Jurkat, Clone E6-1 (cell line): ENCODE data around the gene TMEM203.
"Not testable (repeated sequence)": the region's sequence is repeated elsewhere in the genome, so short reads cannot be mapped to it uniquely, and the experiment has no call there.

ENCODE experiments used
- DNase-seq: peaks from one replicate; pipeline ENCODE4 v3.0.0-alpha.2; 2011; ENCODE audit warnings: low read depth, low spot score
- H3K4me3 ChIP-seq: 2 replicates; pipeline ENCODE4 v1.5.1; 2011; ENCODE audit warnings: mild to moderate bottlenecking, low read length, control low read depth, moderate library complexity

TMEM203 gene

DNA sequence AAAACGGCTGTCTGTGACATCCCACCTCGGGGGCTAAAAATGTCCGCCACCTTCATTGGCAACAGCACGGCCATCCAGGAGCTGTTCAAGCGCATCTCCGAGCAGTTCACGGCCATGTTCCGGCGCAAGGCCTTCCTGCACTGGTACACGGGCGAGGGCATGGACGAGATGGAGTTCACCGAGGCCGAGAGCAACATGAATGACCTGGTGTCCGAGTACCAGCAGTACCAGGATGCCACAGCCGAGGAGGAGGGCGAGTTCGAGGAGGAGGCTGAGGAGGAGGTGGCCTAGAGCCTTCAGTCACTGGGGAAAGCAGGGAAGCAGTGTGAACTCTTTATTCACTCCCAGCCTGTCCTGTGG is 37.8 kb upstream of the TMEM203 start:
- not testable (repeated sequence) for DNase-seq, H3K4me3 ChIP-seq

DNA sequence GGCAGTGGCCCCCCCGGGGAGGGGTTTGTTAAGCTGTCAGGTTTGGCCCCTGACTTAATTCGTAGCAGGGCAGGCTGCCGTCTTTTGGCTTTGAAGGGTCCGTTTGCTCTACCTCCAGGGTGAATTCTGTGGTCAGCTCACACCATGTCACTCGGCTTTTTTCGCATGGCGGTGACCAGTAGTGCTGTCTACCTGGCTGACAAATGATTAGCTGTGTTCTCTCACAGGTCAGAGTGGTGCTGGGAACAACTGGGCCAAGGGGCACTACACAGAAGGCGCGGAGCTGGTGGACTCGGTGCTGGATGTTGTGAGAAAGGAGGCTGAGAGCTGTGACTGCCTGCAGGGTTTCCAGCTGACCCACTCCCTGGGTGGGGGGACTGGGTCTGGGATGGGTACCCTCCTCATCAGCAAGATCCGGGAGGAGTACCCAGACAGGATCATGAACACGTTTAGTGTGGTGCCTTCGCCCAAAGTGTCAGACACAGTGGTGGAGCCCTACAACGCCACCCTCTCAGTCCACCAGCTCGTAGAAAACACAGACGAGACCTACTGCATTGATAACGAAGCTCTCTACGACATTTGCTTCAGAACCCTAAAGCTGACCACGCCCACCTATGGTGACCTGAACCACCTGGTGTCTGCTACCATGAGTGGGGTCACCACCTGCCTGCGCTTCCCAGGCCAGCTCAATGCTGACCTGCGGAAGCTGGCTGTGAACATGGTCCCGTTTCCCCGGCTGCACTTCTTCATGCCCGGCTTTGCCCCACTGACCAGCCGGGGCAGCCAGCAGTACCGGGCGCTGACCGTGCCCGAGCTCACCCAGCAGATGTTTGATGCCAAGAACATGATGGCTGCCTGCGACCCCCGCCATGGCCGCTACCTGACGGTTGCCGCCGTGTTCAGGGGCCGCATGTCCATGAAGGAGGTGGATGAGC is 37.1 kb upstream of the TMEM203 start:
- H3K4me3 ChIP-seq = peak overlapping the region; percentile 76
- DNase-seq = no peak

DNA sequence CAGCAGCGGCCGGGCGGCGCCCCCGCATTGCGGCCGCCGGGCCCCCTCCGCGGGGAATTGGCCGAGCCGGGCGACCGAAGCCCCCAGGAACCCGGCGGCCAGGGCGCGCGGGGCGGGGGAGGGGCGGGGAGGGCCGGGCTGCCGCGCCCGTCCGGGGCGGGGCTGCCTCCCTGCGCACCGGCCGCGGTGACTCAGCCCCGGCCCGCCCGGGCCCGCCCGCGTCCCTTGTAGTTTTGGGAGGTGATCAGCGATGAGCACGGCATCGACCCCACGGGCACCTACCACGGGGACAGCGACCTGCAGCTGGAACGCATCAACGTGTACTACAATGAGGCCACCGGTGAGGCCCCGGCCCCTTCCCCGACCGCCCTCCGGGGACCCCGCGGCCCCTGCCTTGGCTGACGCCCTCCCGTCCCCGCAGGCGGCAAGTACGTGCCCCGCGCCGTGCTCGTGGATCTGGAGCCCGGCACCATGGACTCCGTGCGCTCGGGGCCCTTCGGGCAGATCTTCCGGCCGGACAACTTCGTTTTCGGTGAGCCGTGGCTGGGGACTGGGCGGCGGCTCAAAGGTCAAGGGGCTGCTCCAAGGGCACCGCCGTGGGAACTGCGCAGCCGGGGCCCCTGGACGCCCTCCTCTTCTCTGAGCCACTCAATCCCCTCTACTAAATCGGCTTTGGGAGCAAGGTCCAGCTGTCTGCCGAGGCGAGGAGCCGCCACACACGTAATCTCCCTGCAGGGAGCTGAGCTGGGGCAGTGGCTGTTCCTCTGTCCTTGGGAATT is 36.2 kb upstream of the TMEM203 start:
- no peak for DNase-seq
- peak overlapping the region; percentile 76 for H3K4me3 ChIP-seq

DNA sequence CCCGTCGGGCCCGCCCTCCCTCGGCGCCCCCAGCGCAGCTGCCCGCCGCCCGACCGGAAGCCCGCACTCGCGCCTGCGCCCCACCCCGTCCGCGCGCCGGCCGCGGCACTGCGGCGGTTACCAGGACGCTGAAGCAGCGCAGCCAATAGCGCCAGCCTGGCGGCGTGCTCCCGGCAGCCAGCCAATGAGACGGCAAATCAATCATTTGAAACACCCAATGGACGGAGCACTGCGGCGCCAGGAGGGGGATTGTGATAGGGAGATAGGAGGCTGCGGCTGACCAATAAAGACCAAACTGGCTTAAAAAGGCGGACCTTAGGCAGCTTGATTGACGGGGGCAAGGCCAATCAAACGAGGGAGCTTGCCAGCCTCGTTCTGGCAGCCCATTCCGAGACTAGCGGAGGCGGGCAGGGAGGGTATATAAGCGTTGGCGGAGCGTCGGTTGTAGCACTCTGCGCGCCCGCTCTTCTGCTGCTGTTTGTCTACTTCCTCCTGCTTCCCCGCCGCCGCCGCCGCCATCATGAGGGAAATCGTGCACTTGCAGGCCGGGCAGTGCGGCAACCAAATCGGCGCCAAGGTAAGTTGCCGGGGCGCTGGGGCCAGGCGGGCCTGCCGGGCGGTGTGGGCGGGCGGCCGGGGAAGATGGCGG is 35.5 kb upstream of the TMEM203 start, which contains the start of gene TUBB4B:
TSS of gene TUBB4B (plus strand) at position 447 of the 649 bp plus-strand sequence. CDS start at position 521, 74 bp downstream.
- peak within 1 kb of the TSS; percentile 76 for H3K4me3 ChIP-seq

DNA sequence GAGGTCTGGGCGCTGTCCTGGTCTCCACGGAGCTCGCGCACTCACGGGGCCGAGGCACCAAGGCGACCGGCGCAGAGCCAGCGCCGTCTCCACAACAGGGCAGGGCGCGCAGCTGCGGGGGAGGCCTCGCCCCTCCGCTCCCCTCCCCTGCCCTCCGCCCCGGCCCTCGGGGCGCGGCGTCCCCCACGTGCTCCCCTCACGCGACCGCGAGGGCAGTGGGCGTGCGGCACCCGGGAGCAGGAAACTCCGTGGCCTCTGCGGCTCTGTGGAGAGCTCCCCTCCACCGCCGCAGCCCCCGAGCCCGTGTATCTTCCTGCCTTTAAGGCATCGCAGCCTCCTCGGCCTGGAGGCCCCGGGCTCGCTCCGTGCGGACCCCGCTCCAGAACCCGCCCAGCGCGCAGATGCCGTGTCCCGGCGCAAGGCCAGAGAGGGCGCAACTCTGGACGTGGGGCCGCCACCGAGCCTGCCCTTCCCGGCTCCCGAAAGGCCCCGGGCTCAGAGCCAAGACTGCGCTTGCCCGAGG is 34.9 kb upstream of the TMEM203 start:
- DNase-seq = peak; percentile 58
- peak overlapping the region; percentile 67 for H3K4me3 ChIP-seq

More for the DNA sequence above, 35.5 kb upstream of the TMEM203 start, which contains the start of gene TUBB4B:
- peak; percentile 100 for DNase-seq

DNA sequence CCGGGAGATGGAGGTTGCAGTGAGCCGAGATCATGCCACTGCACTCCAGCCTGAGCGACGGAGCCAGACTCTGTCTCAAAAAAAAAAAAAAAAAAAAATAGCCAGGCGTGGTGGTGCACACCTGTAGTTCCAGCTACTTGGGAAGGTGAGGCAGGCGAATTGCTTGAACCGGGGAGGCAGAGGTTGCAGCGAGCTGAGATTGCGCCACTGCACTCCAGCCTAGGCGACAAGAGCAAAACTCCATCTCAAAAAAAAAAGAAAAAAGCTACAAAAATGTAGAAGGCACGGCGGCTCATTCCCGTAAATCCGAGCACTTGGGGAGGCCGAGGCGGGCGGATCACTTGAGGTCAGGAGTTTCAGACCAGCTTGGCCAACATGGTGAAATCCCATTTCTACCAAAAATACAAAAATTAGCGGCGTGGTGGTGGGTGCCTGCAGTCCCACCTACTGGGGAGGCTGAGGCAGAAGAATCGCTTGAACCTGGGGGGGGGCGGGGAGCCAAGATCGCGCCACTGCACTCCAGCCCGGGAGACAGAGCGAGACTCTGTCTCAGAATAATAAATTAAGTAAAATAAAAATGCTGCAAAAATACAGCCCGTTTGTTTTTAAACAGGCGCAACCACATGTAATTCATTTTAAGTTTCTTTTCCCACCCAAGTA is 34.2 kb upstream of the TMEM203 start:
- DNase-seq = not testable (repeated sequence)
- peak overlapping the region; percentile 67 for H3K4me3 ChIP-seq

DNA sequence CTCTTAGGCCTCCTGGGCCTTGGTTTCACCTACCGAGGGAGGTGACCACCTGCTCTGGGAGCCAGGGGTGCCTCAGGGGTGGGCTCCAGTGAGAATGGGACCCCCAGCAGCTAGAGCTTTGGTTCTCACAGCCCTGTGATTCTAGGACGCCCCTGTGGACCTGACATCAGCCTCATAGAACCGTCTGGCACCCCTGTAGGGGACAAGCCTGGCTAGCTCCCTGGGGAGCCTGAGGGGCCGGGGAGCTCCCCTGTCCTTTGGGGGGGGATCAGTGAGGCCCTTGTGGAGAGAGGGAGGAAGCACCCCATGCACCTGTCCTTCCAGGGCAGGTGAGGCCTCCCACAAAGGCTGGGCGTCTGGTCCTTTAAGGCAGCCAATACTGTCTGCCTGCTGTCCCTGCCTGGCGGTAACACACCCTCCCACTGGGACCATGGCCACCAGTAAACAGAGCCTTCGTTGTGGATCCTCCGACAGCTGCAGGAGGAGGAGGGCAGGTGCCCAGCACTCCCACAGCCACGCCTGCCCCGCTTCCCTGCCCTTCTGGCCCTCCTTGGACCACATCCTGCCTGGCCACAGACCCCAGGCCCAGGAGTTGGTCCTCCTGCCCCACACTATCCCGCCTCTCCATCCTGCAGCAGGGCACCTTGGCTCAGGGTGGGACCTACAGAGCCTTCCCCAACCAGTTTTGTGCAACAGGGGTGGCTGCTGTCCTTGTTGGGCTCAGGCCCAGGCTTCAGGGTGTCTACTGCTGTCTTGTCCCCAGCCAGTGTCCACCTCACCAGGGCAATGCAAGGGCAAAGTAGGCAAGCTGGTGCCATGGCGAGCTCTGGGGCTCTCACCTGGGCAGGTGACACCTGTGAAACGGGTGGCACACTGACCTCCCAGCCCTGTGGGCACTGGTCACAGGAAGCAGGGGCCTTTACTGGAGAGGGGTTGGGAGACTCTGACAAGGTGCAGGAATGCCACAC is 32.6 kb upstream of the TMEM203 start:
- no peak overlapping the region for H3K4me3 ChIP-seq
- no peak for DNase-seq

DNA sequence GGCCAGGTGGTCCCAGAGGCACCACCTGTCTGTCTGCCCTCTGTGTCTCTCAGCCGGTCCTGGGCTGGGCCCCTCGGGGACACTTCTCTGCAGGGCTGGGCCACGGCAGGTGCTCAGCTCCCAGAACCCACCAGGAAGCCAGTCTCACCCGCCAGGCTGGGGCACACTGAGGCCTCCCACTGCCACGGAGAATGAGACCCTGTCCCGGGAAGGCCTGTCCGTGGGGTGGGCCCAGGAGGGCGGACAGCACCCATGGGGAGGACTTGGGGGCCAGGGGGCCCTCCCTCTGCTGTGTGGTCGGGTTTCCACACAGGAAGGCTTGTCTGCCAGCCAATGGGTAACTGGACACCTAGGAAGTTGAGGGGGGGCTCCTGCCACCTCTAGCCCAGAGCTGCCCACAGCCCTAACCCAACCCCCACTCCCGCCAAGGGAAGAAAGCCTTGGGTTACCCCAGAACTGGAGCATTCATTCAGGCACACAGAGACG is 31.5 kb upstream of the TMEM203 start:
- 0 out of 2 replicates have a peak overlapping the region, but pooled peaks have one; percentile 9 for H3K4me3 ChIP-seq
- DNase-seq = no peak

DNA sequence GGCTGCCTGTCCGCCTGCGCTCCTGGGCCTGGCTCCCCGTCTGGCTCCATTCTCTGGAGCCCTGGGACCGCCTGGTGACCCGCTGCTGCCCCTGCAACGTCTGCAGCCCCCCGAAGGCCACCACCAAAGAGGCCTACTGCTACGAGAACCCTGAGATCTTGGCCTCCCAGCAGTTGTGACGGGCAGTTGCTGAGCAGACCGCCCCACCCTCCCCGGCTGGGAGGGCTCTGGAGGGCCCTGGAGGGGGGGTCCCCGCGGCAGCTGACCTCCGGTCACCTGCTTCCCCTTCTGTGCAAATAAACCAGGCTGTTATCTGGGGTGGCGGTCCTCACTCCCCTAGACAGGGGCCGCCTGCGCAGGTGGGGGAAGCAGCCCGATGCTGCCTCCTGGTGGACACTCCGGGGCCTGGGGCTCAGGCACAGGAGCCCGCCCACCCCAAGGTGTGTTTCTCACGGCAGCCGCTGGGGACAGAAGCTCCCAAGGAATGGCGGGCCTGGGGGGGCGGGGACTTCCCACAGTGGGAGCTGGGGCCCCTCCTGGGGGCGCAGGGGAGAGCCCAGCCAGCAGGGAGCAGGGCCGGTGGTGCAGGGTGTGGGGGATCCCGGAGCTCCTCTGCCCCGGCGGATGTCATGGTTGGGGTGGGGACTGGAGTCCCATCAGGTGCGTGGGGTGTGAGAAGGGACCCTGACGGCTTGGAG is 30.9 kb upstream of the TMEM203 start:
- H3K4me3 ChIP-seq = 0 out of 2 replicates have a peak overlapping the region, but pooled peaks have one; percentile 9
- DNase-seq = peak; percentile 76

DNA sequence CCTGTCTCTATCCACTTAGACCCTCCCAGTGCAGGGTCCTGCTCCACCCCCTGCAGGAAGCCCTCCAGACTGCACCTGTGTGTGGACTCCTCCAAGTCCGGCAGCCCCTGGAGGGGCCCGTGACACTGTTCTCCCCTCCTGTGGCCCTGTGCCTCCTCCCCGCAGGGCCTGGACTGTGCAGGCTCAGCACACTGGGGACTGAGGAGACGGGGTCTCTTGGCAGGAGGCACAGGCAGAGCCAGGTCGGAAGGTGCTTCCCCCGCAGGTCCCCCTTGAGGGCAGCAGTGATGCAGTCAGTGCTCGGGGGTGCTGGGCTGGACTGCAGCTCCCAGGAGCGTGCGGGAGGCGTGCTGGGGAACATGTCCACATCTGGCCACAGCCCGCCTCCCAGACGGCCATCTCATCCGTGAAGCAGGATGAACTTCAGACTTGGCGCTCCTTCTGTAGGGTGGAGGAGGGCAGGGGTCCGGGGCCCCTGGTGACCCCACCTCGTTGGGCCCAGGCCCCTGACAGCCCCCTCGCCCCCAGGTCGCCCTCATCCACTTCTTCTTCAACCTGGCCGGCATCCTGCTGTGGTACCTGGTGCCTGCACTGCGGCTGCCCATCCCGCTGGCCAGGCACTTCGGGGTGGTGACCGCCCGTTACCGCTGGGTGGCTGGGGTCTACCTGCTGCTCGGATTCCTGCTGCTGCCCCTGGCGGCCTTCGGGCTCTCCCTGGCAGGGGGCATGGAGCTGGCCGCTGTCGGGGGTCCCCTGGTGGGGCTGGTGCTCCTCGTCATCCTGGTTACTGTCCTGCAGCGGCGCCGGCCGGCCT is 30.2 kb upstream of the TMEM203 start:
- DNase-seq = no peak
- no peak overlapping the region for H3K4me3 ChIP-seq

DNA sequence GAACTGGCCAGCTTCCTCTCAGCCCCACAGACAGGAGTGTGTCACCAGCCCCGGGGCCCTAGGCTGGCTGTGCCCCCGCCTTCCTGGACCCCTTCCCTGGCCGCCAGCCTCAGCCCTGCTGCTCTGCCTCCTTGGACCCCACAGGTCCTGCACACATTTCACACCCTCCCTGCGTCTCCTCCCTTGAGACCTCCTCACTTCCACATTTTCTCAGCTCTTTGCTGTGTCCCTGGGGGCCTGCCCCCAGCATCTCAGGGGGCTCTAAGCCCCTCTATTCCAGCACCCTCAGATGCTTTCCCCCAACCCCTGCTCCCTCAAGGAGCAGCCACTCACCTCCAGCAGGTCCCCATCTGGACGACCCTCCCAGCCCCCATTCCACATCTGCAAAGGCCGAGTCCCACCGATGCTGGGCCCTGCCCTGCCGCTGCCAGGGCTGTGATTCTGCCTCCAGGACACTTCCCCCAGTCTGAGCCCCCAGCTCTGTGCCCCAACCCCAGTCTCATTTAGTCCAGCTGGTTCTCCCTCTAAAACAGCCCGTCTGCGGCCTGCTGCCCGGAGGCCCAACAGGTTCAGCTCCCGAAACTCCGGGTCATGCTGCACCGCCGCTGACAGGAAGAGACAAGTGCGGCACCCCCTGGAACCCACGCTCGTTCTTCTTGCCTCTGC is 29.4 kb upstream of the TMEM203 start:
- no peak for DNase-seq
- H3K4me3 ChIP-seq = no peak overlapping the region

DNA sequence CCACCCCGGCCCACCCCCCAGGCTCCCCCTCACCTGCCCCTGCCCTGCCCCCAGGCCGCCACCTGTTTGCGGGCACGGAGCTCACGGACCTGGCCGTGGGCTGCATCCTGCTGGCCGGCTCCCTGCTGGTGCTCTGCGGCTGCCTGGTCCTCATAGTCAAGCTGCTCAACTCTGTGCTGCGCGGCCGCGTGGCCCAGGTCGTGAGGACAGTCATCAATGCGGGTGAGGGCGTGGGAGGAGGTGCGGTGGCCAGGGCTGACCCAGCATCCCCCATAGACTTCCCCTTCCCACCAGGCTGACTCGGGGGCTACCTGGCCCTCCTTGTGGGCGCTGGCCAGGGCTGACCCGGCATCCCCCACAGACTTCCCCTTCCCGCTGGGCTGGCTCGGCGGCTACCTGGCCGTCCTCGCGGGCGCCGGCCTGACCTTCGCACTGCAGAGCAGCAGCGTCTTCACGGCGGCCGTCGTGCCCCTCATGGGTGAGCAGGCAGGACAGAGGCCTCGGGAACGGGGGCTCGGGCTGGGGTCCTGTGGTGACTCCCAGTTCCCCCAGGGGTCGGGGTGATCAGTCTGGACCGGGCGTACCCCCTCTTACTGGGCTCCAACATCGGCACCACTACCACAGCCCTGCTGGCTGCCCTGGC is 28.7 kb upstream of the TMEM203 start:
- no peak for DNase-seq
- H3K4me3 ChIP-seq = no peak overlapping the region

DNA sequence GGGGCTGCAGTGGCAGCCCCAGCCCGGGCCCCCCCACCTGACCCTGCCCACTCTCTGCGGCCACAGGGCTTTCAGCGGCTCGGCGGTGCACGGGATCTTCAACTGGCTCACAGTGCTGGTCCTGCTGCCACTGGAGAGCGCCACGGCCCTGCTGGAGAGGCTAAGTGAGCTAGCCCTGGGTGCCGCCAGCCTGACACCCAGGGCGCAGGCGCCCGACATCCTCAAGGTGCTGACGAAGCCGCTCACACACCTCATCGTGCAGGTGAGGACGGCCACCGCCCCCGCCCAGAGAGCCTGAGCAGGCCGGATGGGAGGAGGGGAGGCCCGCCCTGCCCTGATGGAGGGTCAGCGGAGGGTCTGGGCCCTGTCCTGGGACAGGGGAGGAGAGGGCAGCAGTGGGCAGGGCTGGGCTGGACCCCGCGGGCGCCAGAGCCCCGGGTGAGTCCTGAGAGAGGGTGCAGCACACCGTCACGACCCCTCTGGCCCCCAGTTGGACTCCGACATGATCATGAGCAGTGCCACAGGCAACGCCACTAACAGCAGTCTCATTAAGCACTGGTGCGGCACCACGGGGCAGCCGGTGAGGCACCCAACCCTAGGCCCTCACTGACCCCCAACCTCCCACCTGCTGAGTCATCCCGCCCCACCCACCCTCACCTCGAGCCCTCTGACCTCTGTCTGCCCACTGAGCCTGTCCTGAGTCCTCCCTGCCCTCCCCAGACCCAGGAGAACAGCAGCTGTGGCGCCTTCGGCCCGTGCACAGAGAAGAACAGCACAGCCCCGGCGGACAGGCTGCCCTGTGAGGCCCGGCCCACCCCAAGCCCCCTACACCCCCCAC is 27.9 kb upstream of the TMEM203 start:
- H3K4me3 ChIP-seq = no peak overlapping the region
- no peak for DNase-seq

DNA sequence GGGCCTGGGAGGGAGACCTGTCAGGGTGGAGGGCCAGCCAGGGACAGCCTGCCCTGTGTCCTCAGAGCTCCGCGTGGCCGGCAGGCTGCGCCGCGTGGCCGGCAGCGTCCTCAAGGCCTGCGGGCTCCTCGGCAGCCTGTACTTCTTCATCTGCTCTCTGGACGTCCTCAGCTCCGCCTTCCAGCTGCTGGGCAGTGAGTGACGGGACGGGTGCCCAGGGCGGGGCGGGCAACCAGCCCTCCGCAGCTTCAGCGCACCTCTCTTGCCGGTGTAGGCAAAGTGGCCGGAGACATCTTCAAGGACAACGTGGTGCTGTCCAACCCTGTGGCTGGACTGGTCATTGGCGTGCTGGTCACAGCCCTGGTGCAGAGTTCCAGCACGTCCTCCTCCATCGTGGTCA is 27.1 kb upstream of the TMEM203 start:
- H3K4me3 ChIP-seq = no peak overlapping the region
- no peak for DNase-seq
